ENCODE measurements around the gene STIP1.
"Not testable (repeated sequence)": the region's sequence is repeated elsewhere in the genome, so short reads cannot be mapped to it uniquely, and the experiment has no call there.

The STIP1 gene

GRCh38 chr11:64157631-64158394 lies 28.2 kb upstream of the STIP1 start:
- DNase-seq = no peak

GRCh38 chr11:64161037-64161436 lies 24.9 kb upstream of the STIP1 start:
- DNase-seq = no peak

- DNase-seq = not testable (repeated sequence)
Measured at GRCh38 chr11:64162769-64163168, 23.2 kb upstream of the STIP1 start.

- DNase-seq = no peak
Measured at GRCh38 chr11:64163951-64164350, 22.0 kb upstream of the STIP1 start.

GRCh38 chr11:64164392-64165312 lies 21.3 kb upstream of the STIP1 start:
- DNase-seq = no peak

GRCh38 chr11:64165481-64165841 lies 20.5 kb upstream of the STIP1 start:
- no peak for DNase-seq

GRCh38 chr11:64165842-64166635 lies 19.9 kb upstream of the STIP1 start, which contains the start of gene MACROD1:
TSS of gene MACROD1 (minus strand) at chr11:64166113. CDS start at chr11:64165994, 119 bp downstream.
- peak in 1 of 2 experiments; percentile 6 for DNase-seq

- DNase-seq = no peak
Measured at GRCh38 chr11:64170419-64170818, 15.6 kb upstream of the STIP1 start.

- DNase-seq = no peak
Measured at GRCh38 chr11:64173616-64174355, 12.2 kb upstream of the STIP1 start.

GRCh38 chr11:64176751-64177150 lies 9.2 kb upstream of the STIP1 start:
- no peak for DNase-seq

- DNase-seq = no peak
Measured at GRCh38 chr11:64178203-64178602, 7.8 kb upstream of the STIP1 start.

- no peak for DNase-seq
Measured at GRCh38 chr11:64178951-64179639, 6.9 kb upstream of the STIP1 start.

GRCh38 chr11:64180891-64181290 lies 5.1 kb upstream of the STIP1 start:
- no peak for DNase-seq

- peak in 1 of 2 experiments; percentile 49 for DNase-seq
Measured at GRCh38 chr11:64181506-64182411, 4.2 kb upstream of the STIP1 start.

GRCh38 chr11:64183890-64184289 lies 2.1 kb upstream of the STIP1 start:
- no peak for DNase-seq

GRCh38 chr11:64185175-64185692 lies 737 bp upstream of the STIP1 start:
- DNase-seq = no peak

GRCh38 chr11:64186492-64187165 lies 658 bp downstream of the STIP1 start:
- DNase-seq = no peak

- DNase-seq = no peak
Measured at GRCh38 chr11:64192434-64192833, 6.5 kb downstream of the STIP1 start.

GRCh38 chr11:64196626-64197025 lies 10.7 kb downstream of the STIP1 start:
- DNase-seq = no peak

GRCh38 chr11:64198511-64198910 lies 12.5 kb downstream of the STIP1 start:
- no peak for DNase-seq
